HCT116 (cell line): ENCODE results near the gene SMARCA2.

ENCODE experiments used
- ATF3 ChIP-seq: IDR thresholded peaks from 2 replicates; pipeline ENCODE4 v1.6.1; 2012
- CTCF ChIP-seq, 3 experiments: fragments of 200-600 bp in 1 of 3; sonication (generic) in 1 of 3; IDR thresholded peaks in 2 of 3; conservative IDR thresholded peaks in 1 of 3; 2 replicates each; pipeline ENCODE4 v1.5.1; 2012 to 2017; ENCODE audit warnings: low read depth in 2 of 3, low read length in 2 of 3, antibody characterized with exemption in 1 of 3, borderline replicate concordance in 1 of 3, control low read depth in 1 of 3, mild to moderate bottlenecking in 1 of 3, mixed read lengths in 1 of 3, mixed run types in 1 of 3, moderate library complexity in 1 of 3; ENCODE audit not compliant: insufficient read depth in 1 of 3
- EGR1 ChIP-seq: IDR thresholded peaks from 2 replicates; pipeline ENCODE4 v1.6.1; 2012; ENCODE audit warnings: low read depth
- EZH2 ChIP-seq: fragments of 200-600 bp; sonication (generic); IDR thresholded peaks from 2 replicates; pipeline ENCODE4 v1.6.1; 2017; ENCODE audit warnings: antibody characterized with exemption, mixed run types
- JUND ChIP-seq: IDR thresholded peaks from 2 replicates; pipeline ENCODE4 v1.6.1; 2012
- MAX ChIP-seq: IDR thresholded peaks from 2 replicates; pipeline ENCODE4 v1.6.1; 2012
- POLR2A ChIP-seq: IDR thresholded peaks from 2 replicates; pipeline ENCODE4 v1.7.0; 2011; ENCODE audit warnings: borderline replicate concordance; ENCODE audit not compliant: insufficient read depth, insufficient read length; ENCODE audit errors: extremely low read depth
- POLR2AphosphoS5 ChIP-seq: IDR thresholded peaks from 2 replicates; pipeline ENCODE4 v1.6.1; 2011; ENCODE audit warnings: mild to moderate bottlenecking, low read depth, low read length, moderate library complexity
- RAD21 ChIP-seq: IDR thresholded peaks from 2 replicates; pipeline ENCODE4 v1.6.1; 2012; ENCODE audit warnings: low read depth, mild to moderate bottlenecking
- SIN3A ChIP-seq: IDR thresholded peaks from 2 replicates; pipeline ENCODE4 v1.6.1; 2012; ENCODE audit warnings: low read depth
- SRF ChIP-seq: IDR thresholded peaks from 2 replicates; pipeline ENCODE4 v1.6.1; 2012; ENCODE audit warnings: low read depth
- TCF7L2 ChIP-seq: IDR thresholded peaks from 2 replicates; pipeline ENCODE4 v1.7.0; 2011; ENCODE audit warnings: borderline replicate concordance, inconsistent platforms; ENCODE audit not compliant: insufficient read depth, insufficient read length; ENCODE audit errors: extremely low read depth

GRCh38 chr9:2229109-2229721 lies 214.1 kb downstream of the SMARCA2 start:
- TF ChIP-seq CTCF (IDR thresholded peaks at IDR 0.05 in 2 of 3, conservative IDR thresholded peaks at IDR 0.05 in 1 of 3; ENCODE audit: borderline replicate concordance in 1 of 3, insufficient read depth in 1 of 3, low read depth in 2 of 3, low read length in 2 of 3) (no peak), POLR2A (no peak), EZH2 (no peak), MAX (no peak), RAD21 (no peak), ATF3 (no peak), SRF (no peak), TCF7L2 (no peak), POLR2AphosphoS5 (no peak), JUND (no peak), EGR1 (no peak), SIN3A (no peak)
